ENCODE results near the gene ST7L. TPM values are rescaled to one million over a fixed set of nuclear protein-coding genes. Genes with fewer than 3 reads are reported as not detected.

The ST7L gene
- total RNA-seq, 4 donors from 2014 or later: 24.9 to 50.3 (median 33.9) TPM

DNA sequence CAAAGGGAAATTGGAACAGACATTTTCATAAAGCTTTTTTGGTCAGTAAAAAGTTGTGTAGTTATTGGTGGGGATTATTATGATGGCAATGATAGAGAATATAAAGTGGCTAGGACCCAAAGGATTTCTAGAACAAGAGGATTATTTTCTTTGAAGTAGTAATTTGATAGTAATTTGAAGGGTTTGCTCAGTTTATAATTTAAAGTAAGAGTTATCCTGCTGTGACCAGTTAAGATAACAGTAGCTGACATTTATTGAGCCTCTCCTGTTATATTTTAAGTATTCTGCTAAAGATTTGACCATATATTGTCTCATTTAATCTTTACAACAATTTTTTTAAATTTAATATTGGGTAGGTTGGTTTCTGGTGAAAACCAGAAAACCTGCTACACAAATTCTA, 15.4 kb upstream of the ST7L start:
- Histone ChIP-seq H3K4me3 (no peak overlapping the region), H3K4me1 (peaks cover 0 to 24% (median 13%) of the 10 kb centered on the region in 4 donors), H3K27me3 (no peaks in the 10 kb centered on the region), H3K9me3 (no peaks in the 10 kb centered on the region), H3K36me3 (no peaks in the 10 kb centered on the region), H3K27ac (no peak overlapping the region)
- TF ChIP-seq POLR2A (IDR thresholded peaks at IDR 0.05): no peak
- TF ChIP-seq, protein P1, sequence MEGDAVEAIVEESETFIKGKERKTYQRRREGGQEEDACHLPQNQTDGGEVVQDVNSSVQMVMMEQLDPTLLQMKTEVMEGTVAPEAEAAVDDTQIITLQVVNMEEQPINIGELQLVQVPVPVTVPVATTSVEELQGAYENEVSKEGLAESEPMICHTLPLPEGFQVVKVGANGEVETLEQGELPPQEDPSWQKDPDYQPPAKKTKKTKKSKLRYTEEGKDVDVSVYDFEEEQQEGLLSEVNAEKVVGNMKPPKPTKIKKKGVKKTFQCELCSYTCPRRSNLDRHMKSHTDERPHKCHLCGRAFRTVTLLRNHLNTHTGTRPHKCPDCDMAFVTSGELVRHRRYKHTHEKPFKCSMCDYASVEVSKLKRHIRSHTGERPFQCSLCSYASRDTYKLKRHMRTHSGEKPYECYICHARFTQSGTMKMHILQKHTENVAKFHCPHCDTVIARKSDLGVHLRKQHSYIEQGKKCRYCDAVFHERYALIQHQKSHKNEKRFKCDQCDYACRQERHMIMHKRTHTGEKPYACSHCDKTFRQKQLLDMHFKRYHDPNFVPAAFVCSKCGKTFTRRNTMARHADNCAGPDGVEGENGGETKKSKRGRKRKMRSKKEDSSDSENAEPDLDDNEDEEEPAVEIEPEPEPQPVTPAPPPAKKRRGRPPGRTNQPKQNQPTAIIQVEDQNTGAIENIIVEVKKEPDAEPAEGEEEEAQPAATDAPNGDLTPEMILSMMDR (IDR thresholded peaks at IDR 0.05): no peak
- no peak for DNase-seq

DNA sequence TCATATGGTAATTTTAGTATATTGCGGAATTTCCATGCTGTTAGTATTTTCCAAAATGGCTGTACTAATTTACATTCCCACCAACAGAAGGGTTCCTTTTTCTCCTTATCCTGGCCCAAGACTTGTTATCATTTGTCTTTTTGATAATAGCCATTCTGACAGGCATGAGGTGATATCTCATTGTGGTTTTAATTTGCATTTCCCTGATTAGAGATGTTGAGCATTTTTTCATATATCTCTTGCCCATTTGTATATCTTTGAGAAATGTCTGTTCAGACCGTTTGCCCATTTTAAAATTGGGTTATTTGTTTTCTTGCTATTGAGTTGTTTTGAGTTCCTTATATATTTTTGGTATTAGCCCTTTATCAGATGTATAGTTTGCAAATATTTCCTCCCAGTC, 14.7 kb upstream of the ST7L start:
- Histone ChIP-seq H3K27ac (no peak overlapping the region), H3K9me3 (no peaks in the 10 kb centered on the region), H3K27me3 (no peaks in the 10 kb centered on the region), H3K4me3 (no peak overlapping the region), H3K36me3 (no peaks in the 10 kb centered on the region), H3K4me1 (peaks cover 0 to 24% (median 13%) of the 10 kb centered on the region in 4 donors)
- DNase-seq: no peak
- TF ChIP-seq, protein P1 (IDR thresholded peaks at IDR 0.05): no peak
- no peak for TF ChIP-seq POLR2A (IDR thresholded peaks at IDR 0.05)

DNA sequence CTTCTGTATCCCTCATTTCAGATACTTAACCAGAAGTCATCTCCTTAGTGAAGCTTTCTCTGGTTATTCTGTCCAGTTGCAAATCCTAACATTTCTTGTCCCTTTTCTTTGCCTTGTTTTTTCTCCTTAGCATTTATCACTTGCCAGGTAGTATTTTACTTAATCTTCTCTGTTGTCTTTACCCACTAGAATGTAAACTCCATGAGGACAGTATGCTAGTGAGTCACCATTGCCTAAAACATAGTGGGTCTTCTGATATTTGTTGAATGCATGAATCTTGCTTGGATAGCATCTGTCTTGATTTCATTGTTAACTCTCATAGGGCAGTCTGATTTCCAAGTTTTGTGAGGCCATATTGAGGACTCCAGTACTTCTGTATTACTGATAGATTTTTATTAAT, 10.3 kb upstream of the ST7L start:
- Histone ChIP-seq H3K27me3 (no peaks in the 10 kb centered on the region), H3K9me3 (no peaks in the 10 kb centered on the region), H3K27ac (no peak overlapping the region), H3K36me3 (peaks cover 0 to 8% (median 0%) of the 10 kb centered on the region in 3 donors), H3K4me1 (peaks cover 0 to 25% (median 5%) of the 10 kb centered on the region in 4 donors), H3K4me3 (no peak overlapping the region)
- no peak for DNase-seq
- TF ChIP-seq POLR2A (IDR thresholded peaks at IDR 0.05): no peak
- TF ChIP-seq, protein P1 (IDR thresholded peaks at IDR 0.05): no peak

DNA sequence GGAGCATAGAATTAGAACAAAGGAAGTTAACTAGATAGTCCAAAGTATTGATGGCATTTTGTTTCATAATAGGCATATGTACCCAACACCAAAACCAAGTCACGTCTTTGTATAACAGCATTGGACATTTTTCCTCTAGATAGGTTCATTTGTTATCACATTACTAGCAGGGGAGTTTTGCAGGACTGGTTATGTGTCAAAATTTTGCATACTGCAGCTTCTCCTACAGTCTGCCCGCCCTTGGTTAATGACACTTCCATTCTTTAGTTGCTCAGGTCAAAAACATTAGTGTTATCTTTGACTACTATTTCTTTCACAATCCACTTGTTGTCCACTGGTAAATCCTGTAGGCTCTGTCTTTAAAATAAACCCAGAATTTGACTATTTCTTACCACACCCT, 9.6 kb upstream of the ST7L start:
- Histone ChIP-seq H3K27ac (no peak overlapping the region), H3K27me3 (no peaks in the 10 kb centered on the region), H3K4me3 (no peak overlapping the region), H3K36me3 (peaks cover 0 to 8% (median 0%) of the 10 kb centered on the region in 3 donors), H3K9me3 (no peaks in the 10 kb centered on the region), H3K4me1 (peaks cover 0 to 25% (median 2%) of the 10 kb centered on the region in 4 donors)
- DNase-seq: no peak
- TF ChIP-seq POLR2A (IDR thresholded peaks at IDR 0.05): no peak
- TF ChIP-seq, protein P1 (IDR thresholded peaks at IDR 0.05): no peak

DNA sequence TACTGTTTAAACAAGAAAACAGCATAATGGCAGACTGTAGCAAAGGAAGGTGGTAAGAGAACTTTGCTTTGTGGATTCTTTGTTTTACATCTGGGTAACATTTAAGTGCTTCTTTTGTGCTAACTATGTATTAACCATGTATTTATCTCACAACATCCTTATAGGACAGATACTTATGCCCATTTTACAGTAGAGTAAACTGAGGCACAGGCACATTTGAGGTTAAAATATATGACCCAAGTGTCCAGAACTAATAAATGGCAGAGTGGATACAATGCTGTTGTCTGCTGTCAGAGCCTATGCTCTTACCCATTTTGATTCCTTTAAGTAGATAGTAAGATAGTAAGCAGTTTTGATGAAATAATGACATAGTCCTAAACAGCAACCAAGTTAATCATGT, 7.9 kb upstream of the ST7L start:
- no peak overlapping the region for H3K4me3 ChIP-seq
- H3K36me3 ChIP-seq: peaks cover 0 to 8% (median 0%) of the 10 kb centered on the region in 3 donors
- TF ChIP-seq, protein P1 (IDR thresholded peaks at IDR 0.05): no peak
- TF ChIP-seq POLR2A (IDR thresholded peaks at IDR 0.05): no peak
- DNase-seq: no peak
- H3K27me3 ChIP-seq: no peaks in the 10 kb centered on the region
- H3K4me1 ChIP-seq: peaks cover 0 to 36% (median 4%) of the 10 kb centered on the region in 4 donors
- H3K27ac ChIP-seq: no peak overlapping the region
- no peaks in the 10 kb centered on the region for H3K9me3 ChIP-seq

DNA sequence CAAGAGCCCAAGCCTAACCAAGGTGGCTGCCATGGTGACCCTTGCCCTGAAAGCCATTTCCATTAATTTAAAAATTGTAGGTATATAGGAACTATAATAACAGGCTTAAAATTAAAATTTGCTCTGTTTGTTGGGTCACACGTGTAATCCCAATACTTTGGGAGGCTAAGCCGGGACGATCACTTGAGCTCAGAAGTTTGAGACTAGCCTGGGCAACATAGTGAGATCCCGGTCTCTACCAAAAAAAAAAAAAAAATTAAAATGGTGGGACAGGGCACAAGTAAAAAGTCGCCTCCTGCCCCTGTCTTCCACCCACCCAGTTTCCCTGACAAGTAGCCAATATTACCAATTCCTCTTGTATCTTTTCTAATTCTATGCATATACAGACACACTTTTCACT, 7.3 kb upstream of the ST7L start:
- TF ChIP-seq POLR2A (IDR thresholded peaks at IDR 0.05): no peak
- TF ChIP-seq, protein P1 (IDR thresholded peaks at IDR 0.05): no peak
- Histone ChIP-seq H3K9me3 (no peaks in the 10 kb centered on the region), H3K36me3 (peaks cover 0 to 8% (median 0%) of the 10 kb centered on the region in 3 donors), H3K4me1 (peaks cover 0 to 43% (median 4%) of the 10 kb centered on the region in 4 donors), H3K27ac (no peak overlapping the region), H3K4me3 (no peak overlapping the region), H3K27me3 (no peaks in the 10 kb centered on the region)
- no peak for DNase-seq

Measured in Peyer's patch (tissue), 4 donors.